ENCODE data around the gene FBH1. TPM values are rescaled to one million over a fixed set of nuclear protein-coding genes. Genes with fewer than 3 reads are reported as not detected.

Gene FBH1
- total RNA-seq, 1 donor from 2014 or later, result 54.5 TPM

- FAIRE-seq (no peak), DNase-seq (ENCODE audit: low read depth) (no peak)
- Histone ChIP-seq H3K27me3 (ENCODE audit: control insufficient read depth, insufficient read depth, low read length) (no peaks in the 10 kb centered on the region), H3K36me3 (ENCODE audit: control insufficient read depth, insufficient read depth, low read length) (no peaks in the 10 kb centered on the region), H3K4me3 (ENCODE audit: low read depth, low read length) (no peak overlapping the region)
- TF ChIP-seq CTCF (IDR thresholded peaks at IDR 0.05; ENCODE audit: insufficient read depth, low read length, severe bottlenecking), result no peak
Measured at GRCh38 chr10:5947471-5948207, 57.6 kb downstream of the FBH1 start.

- no peaks in the 10 kb centered on the region for H3K27me3 ChIP-seq (ENCODE audit: control insufficient read depth, insufficient read depth, low read length)
- no peak overlapping the region for H3K4me3 ChIP-seq (ENCODE audit: low read depth, low read length)
- H3K36me3 ChIP-seq (ENCODE audit: control insufficient read depth, insufficient read depth, low read length), result no peaks in the 10 kb centered on the region
- TF ChIP-seq CTCF (IDR thresholded peaks at IDR 0.05; ENCODE audit: insufficient read depth, low read length, severe bottlenecking), result no peak
- FAIRE-seq (no peak), DNase-seq (ENCODE audit: low read depth) (no peak)
Measured at GRCh38 chr10:5948208-5948585, 58.2 kb downstream of the FBH1 start.

- peak; percentile 59 for DNase-seq (ENCODE audit: low read depth)
- Histone ChIP-seq H3K4me3 (ENCODE audit: low read depth, low read length) (no peak overlapping the region), H3K36me3 (ENCODE audit: control insufficient read depth, insufficient read depth, low read length) (no peaks in the 10 kb centered on the region), H3K27me3 (ENCODE audit: control insufficient read depth, insufficient read depth, low read length) (no peaks in the 10 kb centered on the region)
- TF ChIP-seq CTCF (IDR thresholded peaks at IDR 0.05; ENCODE audit: insufficient read depth, low read length, severe bottlenecking), result peak; percentile 61
- no peak for FAIRE-seq
Measured at GRCh38 chr10:5949009-5949759, 59.1 kb downstream of the FBH1 start.

- DNase-seq (ENCODE audit: low read depth) (peak; percentile 68), FAIRE-seq (peak; percentile 87)
- Histone ChIP-seq H3K27me3 (ENCODE audit: control insufficient read depth, insufficient read depth, low read length) (no peaks in the 10 kb centered on the region), H3K4me3 (ENCODE audit: low read depth, low read length) (no peak overlapping the region), H3K36me3 (ENCODE audit: control insufficient read depth, insufficient read depth, low read length) (no peaks in the 10 kb centered on the region)
- TF ChIP-seq CTCF (IDR thresholded peaks at IDR 0.05; ENCODE audit: insufficient read depth, low read length, severe bottlenecking), result no peak
Measured at GRCh38 chr10:5951167-5951711, 61.2 kb downstream of the FBH1 start.

- Histone ChIP-seq H3K27me3 (ENCODE audit: control insufficient read depth, insufficient read depth, low read length) (no peaks in the 10 kb centered on the region), H3K4me3 (ENCODE audit: low read depth, low read length) (no peak overlapping the region), H3K36me3 (ENCODE audit: control insufficient read depth, insufficient read depth, low read length) (no peaks in the 10 kb centered on the region)
- FAIRE-seq (no peak), DNase-seq (ENCODE audit: low read depth) (peak; percentile 36)
- no peak for TF ChIP-seq CTCF (IDR thresholded peaks at IDR 0.05; ENCODE audit: insufficient read depth, low read length, severe bottlenecking)
Measured at GRCh38 chr10:5951721-5952407, 61.8 kb downstream of the FBH1 start.
